Neural cell (in vitro differentiated cells): ENCODE measurements around the gene IKZF1.

Source experiments
- EP300 ChIP-seq: fragments of 450-650 bp; conservative IDR thresholded peaks from 2 replicates; pipeline ENCODE4 v1.6.1; 2014; ENCODE audit warnings: antibody characterized with exemption, mild to moderate bottlenecking, moderate library complexity; ENCODE audit not compliant: poor library complexity, severe bottlenecking
- EZH2 ChIP-seq: fragments of 200-600, 300-800 bp; shearing (Covaris generic), sonication (generic); IDR thresholded peaks from 2 replicates; pipeline ENCODE4 v1.6.1; 2014; ENCODE audit warnings: antibody characterized with exemption, low read length, borderline replicate concordance, mild to moderate bottlenecking; ENCODE audit not compliant: insufficient read depth, poor library complexity, severe bottlenecking
- POLR2AphosphoS5 ChIP-seq: IDR thresholded peaks from 2 replicates; pipeline ENCODE4 v1.6.1; 2012
- TF ChIP-seq, protein P1 (sequence below): fragments of 450-650 bp; IDR thresholded peaks from 2 replicates; pipeline ENCODE4 v1.5.1; 2014; ENCODE audit warnings: antibody characterized with exemption, mild to moderate bottlenecking, moderate library complexity; ENCODE audit not compliant: poor library complexity, severe bottlenecking

DNA sequence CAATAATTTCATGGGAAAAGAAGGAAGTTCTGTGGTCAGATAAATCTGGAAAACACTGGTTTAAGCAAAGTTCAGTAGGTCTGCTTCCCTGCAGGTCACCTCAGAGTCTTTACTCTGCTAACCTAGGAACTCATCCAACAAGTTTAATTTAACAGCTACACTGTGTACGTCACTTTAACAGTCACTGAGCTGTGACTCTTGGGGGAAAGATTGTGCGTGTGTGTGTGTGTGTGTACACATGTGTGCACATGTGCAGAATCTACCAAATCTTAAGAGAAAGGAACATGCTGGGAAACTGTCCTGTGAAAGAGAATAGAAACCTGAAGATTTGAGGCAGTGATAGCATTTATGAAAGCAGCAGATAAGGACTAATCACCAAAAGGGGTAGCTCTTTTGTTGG is 62.6 kb downstream of the IKZF1 start:
- TF ChIP-seq EZH2 (no peak), EP300 (no peak), POLR2AphosphoS5 (no peak)
- TF ChIP-seq, protein P1, sequence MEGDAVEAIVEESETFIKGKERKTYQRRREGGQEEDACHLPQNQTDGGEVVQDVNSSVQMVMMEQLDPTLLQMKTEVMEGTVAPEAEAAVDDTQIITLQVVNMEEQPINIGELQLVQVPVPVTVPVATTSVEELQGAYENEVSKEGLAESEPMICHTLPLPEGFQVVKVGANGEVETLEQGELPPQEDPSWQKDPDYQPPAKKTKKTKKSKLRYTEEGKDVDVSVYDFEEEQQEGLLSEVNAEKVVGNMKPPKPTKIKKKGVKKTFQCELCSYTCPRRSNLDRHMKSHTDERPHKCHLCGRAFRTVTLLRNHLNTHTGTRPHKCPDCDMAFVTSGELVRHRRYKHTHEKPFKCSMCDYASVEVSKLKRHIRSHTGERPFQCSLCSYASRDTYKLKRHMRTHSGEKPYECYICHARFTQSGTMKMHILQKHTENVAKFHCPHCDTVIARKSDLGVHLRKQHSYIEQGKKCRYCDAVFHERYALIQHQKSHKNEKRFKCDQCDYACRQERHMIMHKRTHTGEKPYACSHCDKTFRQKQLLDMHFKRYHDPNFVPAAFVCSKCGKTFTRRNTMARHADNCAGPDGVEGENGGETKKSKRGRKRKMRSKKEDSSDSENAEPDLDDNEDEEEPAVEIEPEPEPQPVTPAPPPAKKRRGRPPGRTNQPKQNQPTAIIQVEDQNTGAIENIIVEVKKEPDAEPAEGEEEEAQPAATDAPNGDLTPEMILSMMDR = no peak
